Fibroblast of lung (primary cell): ENCODE data around the gene COA1. TPM values are rescaled to one million over a fixed set of nuclear protein-coding genes. Genes with fewer than 3 reads are reported as not detected.

ENCODE experiments used
- DNase-seq, 2 donors: peaks; one replicate each; pipeline versions ENCODE4 v3.0.0 to v3.0.0-alpha.2; 2010; ENCODE audit warnings: low read depth in 2 of 2
- H2AFZ ChIP-seq: 2 replicates; pipeline ENCODE4 v1.5.1; 2012; ENCODE audit warnings: low read length, control low read depth, inconsistent platforms
- H3K27ac ChIP-seq: 2 replicates; pipeline ENCODE4 v1.5.1; 2011; ENCODE audit warnings: low read length, control low read depth; ENCODE audit not compliant: insufficient read depth
- H3K27me3 ChIP-seq: 2 replicates; pipeline ENCODE4 v1.5.1; 2011; ENCODE audit warnings: mild to moderate bottlenecking, low read length; ENCODE audit not compliant: control insufficient read depth, insufficient read depth
- H3K36me3 ChIP-seq: 2 replicates; pipeline ENCODE4 v1.5.1; 2011; ENCODE audit warnings: low read length; ENCODE audit not compliant: control insufficient read depth, insufficient read depth
- H3K4me1 ChIP-seq: 2 replicates; pipeline ENCODE4 v1.5.1; 2011; ENCODE audit warnings: low read length; ENCODE audit not compliant: control insufficient read depth, insufficient read depth; ENCODE audit errors: extremely low read depth
- H3K4me2 ChIP-seq: 2 replicates; pipeline ENCODE4 v1.5.1; 2011; ENCODE audit warnings: low read length, control low read depth; ENCODE audit not compliant: insufficient read depth; ENCODE audit errors: extremely low read depth
- H3K4me3 ChIP-seq, 4 experiments: fragments of 200-600 bp in 1 of 4; sonication (generic) in 1 of 4; replicated peaks in 1 of 4; 2 replicates each; pipeline ENCODE4 v1.5.1; 2011 to 2016; ENCODE audit warnings: low read length in 4 of 4, low read depth in 3 of 4, mild to moderate bottlenecking in 3 of 4, control low read depth in 2 of 4, inconsistent platforms in 1 of 4, mixed read lengths in 1 of 4; ENCODE audit not compliant: insufficient read depth in 1 of 4; ENCODE audit errors: control extremely low read depth in 1 of 4
- H3K79me2 ChIP-seq: 2 replicates; pipeline ENCODE4 v1.5.1; 2012; ENCODE audit warnings: mild to moderate bottlenecking, low read length, inconsistent platforms; ENCODE audit not compliant: control insufficient read depth, insufficient read depth
- H3K9ac ChIP-seq: 2 replicates; pipeline ENCODE4 v1.5.1; 2011; ENCODE audit warnings: mild to moderate bottlenecking, low read length, control low read depth; ENCODE audit not compliant: insufficient read depth
- H3K9me3 ChIP-seq: 2 replicates; pipeline ENCODE4 v1.5.1; 2012; ENCODE audit warnings: low read depth, low read length; ENCODE audit not compliant: control insufficient read depth, insufficient read depth
- H4K20me1 ChIP-seq: 2 replicates; pipeline ENCODE4 v1.5.1; 2011; ENCODE audit warnings: low read length; ENCODE audit not compliant: control insufficient read depth, insufficient read depth; ENCODE audit errors: extremely low read depth
- CTCF ChIP-seq, 2 donors: IDR thresholded peaks in 1 of 2; conservative IDR thresholded peaks in 1 of 2; 1 replicate in 1 of 2; 2 replicates in 1 of 2; pipeline ENCODE4 v1.5.1; 2011 to 2012; ENCODE audit warnings: low read length in 2 of 2, control low read depth in 1 of 2, inconsistent platforms in 1 of 2, low read depth in 1 of 2, mild to moderate bottlenecking in 1 of 2
- EZH2 ChIP-seq: IDR thresholded peaks from 2 replicates; pipeline ENCODE4 v1.5.1; 2012; ENCODE audit warnings: low read length, control low read depth, mild to moderate bottlenecking; ENCODE audit errors: missing control alignments
- polyA plus RNA-seq, 2 donors: library from polyadenylated mRNA; depleted of rRNA in 1 of 2; stranded (reverse) in 1 of 2; unstranded in 1 of 2; fragments of >200 nt; gene quantifications; 2 replicates each; pipeline ENCODE4 v1.2.1, GENCODE V29; 2011 to 2012; ENCODE audit warnings: missing spikeins in 1 of 2
- total RNA-seq: library from RNA; depleted of rRNA; stranded (reverse); fragments of >200 nt; gene quantifications from 2 replicates; pipeline ENCODE4 v1.2.1, GENCODE V29; 2014

COA1 gene
- total and polyA plus RNA-seq, 2 donors (not counting 1 experiment from before 2014, with no cell fraction given): 28.8 to 39.6 TPM

- no peak for TF ChIP-seq EZH2
- TF ChIP-seq CTCF (conservative IDR thresholded peaks at IDR 0.05 in 1 of 2, IDR thresholded peaks at IDR 0.05 in 1 of 2; ENCODE audit: low read depth in 1 of 2, low read length in 2 of 2): no peak
- H3K4me3 ChIP-seq: no peak overlapping the region
- H4K20me1 ChIP-seq: no peaks in the 10 kb centered on the region
- DNase-seq: peak in 1 of 2 donors; percentile 68
- H3K9me3 ChIP-seq: no peaks in the 10 kb centered on the region
- peaks cover 36% of the 10 kb centered on the region for H3K79me2 ChIP-seq
- H2AFZ ChIP-seq: no peak overlapping the region
- no peak overlapping the region for H3K27ac ChIP-seq
- H3K4me2 ChIP-seq: no peak overlapping the region
- peaks cover 2% of the 10 kb centered on the region for H3K4me1 ChIP-seq
- no peaks in the 10 kb centered on the region for H3K27me3 ChIP-seq
- H3K9ac ChIP-seq: no peak overlapping the region
- H3K36me3 ChIP-seq: no peaks in the 10 kb centered on the region
Measured at GRCh38 chr7:43726466-43726865, 2.9 kb downstream of the COA1 start.

- TF ChIP-seq CTCF (conservative IDR thresholded peaks at IDR 0.05 in 1 of 2, IDR thresholded peaks at IDR 0.05 in 1 of 2; ENCODE audit: low read depth in 1 of 2, low read length in 2 of 2) (no peak), EZH2 (no peak)
- H3K9ac ChIP-seq: no peak overlapping the region
- peak in 1 of 2 donors; percentile 79 for DNase-seq
Measured at GRCh38 chr7:43725251-43725650, 4.1 kb downstream of the COA1 start.

GRCh38 chr7:43723007-43723341 lies 6.3 kb downstream of the COA1 start:
- DNase-seq: no peak
- Histone ChIP-seq H3K4me3 (no peak overlapping the region), H3K36me3 (no peaks in the 10 kb centered on the region), H3K4me1 (peaks cover 6% of the 10 kb centered on the region), H4K20me1 (no peaks in the 10 kb centered on the region), H3K79me2 (peaks cover 32% of the 10 kb centered on the region), H3K27me3 (no peaks in the 10 kb centered on the region), H3K9ac (no peak overlapping the region), H3K27ac (no peak overlapping the region), H3K9me3 (no peaks in the 10 kb centered on the region), H2AFZ (no peak overlapping the region), H3K4me2 (no peak overlapping the region)
- TF ChIP-seq EZH2 (no peak), CTCF (conservative IDR thresholded peaks at IDR 0.05 in 1 of 2, IDR thresholded peaks at IDR 0.05 in 1 of 2; ENCODE audit: low read depth in 1 of 2, low read length in 2 of 2) (no peak)

More at GRCh38 chr7:43725251-43725650, 4.1 kb downstream of the COA1 start:
- Histone ChIP-seq H4K20me1 (no peaks in the 10 kb centered on the region), H2AFZ (no peak overlapping the region), H3K36me3 (no peaks in the 10 kb centered on the region), H3K27me3 (no peaks in the 10 kb centered on the region), H3K4me3 (no peak overlapping the region), H3K9me3 (no peaks in the 10 kb centered on the region), H3K4me2 (peak overlapping the region; percentile 11), H3K4me1 (peaks cover 6% of the 10 kb centered on the region), H3K27ac (no peak overlapping the region), H3K79me2 (peaks cover 37% of the 10 kb centered on the region)
